ENCODE measurements around the gene ENPP4. TPM values are rescaled to one million over a fixed set of nuclear protein-coding genes. Genes with fewer than 3 reads are reported as not detected.
"Not testable (repeated sequence)": the region's sequence is repeated elsewhere in the genome, so short reads cannot be mapped to it uniquely, and the experiment has no call there.

ENPP4 gene
- total and polyA plus RNA-seq, 12 donors: 2.2 to 31.0 (median 14.6) TPM

- Histone ChIP-seq H3K36me3 (replicated peaks in 1 of 2) (no peaks in the 10 kb centered on the region), H3K4me3 (no peak overlapping the region), H3K27ac (no peak overlapping the region), H3K4me1 (replicated peaks in 1 of 2) (no peaks in the 10 kb centered on the region), H3K27me3 (no peaks in the 10 kb centered on the region), H3K9me3 (replicated peaks in 1 of 3) (no peaks in the 10 kb centered on the region)
- 91 to 96% (median 93%) methylated on average over 2 of the region's 2 CpGs for WGBS, 4 donors
- TF ChIP-seq CTCF (IDR thresholded peaks at IDR 0.05) (no peak), POLR2A (IDR thresholded peaks at IDR 0.05) (no peak)
- DNase-seq: no peak
- intact Hi-C loops (cut with DNase I): no loop called here
Observed at GRCh38 chr6:46136831-46137230, 7.0 kb downstream of the ENPP4 start.

GRCh38 chr6:46137387-46137786, 7.6 kb downstream of the ENPP4 start:
- Histone ChIP-seq H3K36me3 (replicated peaks in 1 of 2) (no peaks in the 10 kb centered on the region), H3K4me3 (no peak overlapping the region), H3K4me1 (replicated peaks in 1 of 2) (no peaks in the 10 kb centered on the region), H3K9me3 (replicated peaks in 1 of 3) (no peaks in the 10 kb centered on the region), H3K27ac (no peak overlapping the region), H3K27me3 (no peaks in the 10 kb centered on the region)
- no peak for DNase-seq
- intact Hi-C loops (cut with DNase I): no loop called here
- WGBS, 4 donors: 89 to 100% (median 93%) methylated on average over 2 of the region's 2 CpGs
- no peak for TF ChIP-seq CTCF (IDR thresholded peaks at IDR 0.05)
- TF ChIP-seq POLR2A (IDR thresholded peaks at IDR 0.05): no peak

GRCh38 chr6:46138281-46138680, 8.5 kb downstream of the ENPP4 start:
- DNase-seq: no peak
- Histone ChIP-seq H3K27ac (no peak overlapping the region), H3K4me3 (no peak overlapping the region), H3K4me1 (replicated peaks in 1 of 2) (no peaks in the 10 kb centered on the region), H3K9me3 (replicated peaks in 1 of 3) (no peaks in the 10 kb centered on the region), H3K36me3 (replicated peaks in 1 of 2) (no peaks in the 10 kb centered on the region), H3K27me3 (no peaks in the 10 kb centered on the region)
- TF ChIP-seq CTCF (IDR thresholded peaks at IDR 0.05) (no peak), POLR2A (IDR thresholded peaks at IDR 0.05) (no peak)
- 95 to 96% (median 95%) methylated on average over 1 of the region's 1 CpG for WGBS, 4 donors
- intact Hi-C loops (cut with DNase I): no loop called here

- 71 to 81% (median 78%) methylated on average over 1 of the region's 1 CpG for WGBS, 4 donors
Observed at GRCh38 chr6:46144270-46144669, 14.5 kb downstream of the ENPP4 start.

GRCh38 chr6:46149066-46149465, 19.3 kb downstream of the ENPP4 start:
- WGBS, 4 donors: 88 to 96% (median 92%) methylated on average over 3 of the region's 3 CpGs
- intact Hi-C loops (cut with DNase I); H3K36me3 ChIP-seq (replicated peaks in 1 of 2); H3K4me1 ChIP-seq (replicated peaks in 1 of 2); H3K4me3 ChIP-seq; H3K27ac ChIP-seq; DNase-seq; H3K27me3 ChIP-seq; H3K9me3 ChIP-seq (replicated peaks in 1 of 3): not testable (repeated sequence)

More at GRCh38 chr6:46144270-46144669, 14.5 kb downstream of the ENPP4 start:
- H3K27ac ChIP-seq: no peak overlapping the region
- no peak overlapping the region for H3K4me3 ChIP-seq
- H3K36me3 ChIP-seq (replicated peaks in 1 of 2): no peaks in the 10 kb centered on the region
- no peaks in the 10 kb centered on the region for H3K9me3 ChIP-seq (replicated peaks in 1 of 3)
- DNase-seq: no peak
- H3K27me3 ChIP-seq: no peaks in the 10 kb centered on the region
- intact Hi-C loops (cut with DNase I): no loop called here
- no peak for TF ChIP-seq POLR2A (IDR thresholded peaks at IDR 0.05)
- no peak for TF ChIP-seq CTCF (IDR thresholded peaks at IDR 0.05)
- H3K4me1 ChIP-seq (replicated peaks in 1 of 2): no peaks in the 10 kb centered on the region

All from adrenal gland (tissue), 12 donors.